HepG2 (cell line): Measurements from ENCODE around the gene KSR1. TPM values are rescaled to one million over a fixed set of nuclear protein-coding genes. Genes with fewer than 3 reads are reported as not detected.

ENCODE experiments used
- REXO4 ChIP-seq: sonication (generic); formaldehyde crosslinking; IDR thresholded peaks from 2 replicates; pipeline ENCODE4 v1.8.0; 2022; ENCODE audit warnings: missing genetic modification reagents, mild to moderate bottlenecking, borderline replicate concordance
- RFX1 ChIP-seq: fragments of 450-650 bp; IDR thresholded peaks from 2 replicates; pipeline ENCODE4 v1.6.1; 2017
- YY1 ChIP-seq: IDR thresholded peaks from 2 replicates; pipeline ENCODE4 v1.6.1; 2011; ENCODE audit warnings: low read length, low read depth, moderate library complexity, mild to moderate bottlenecking; ENCODE audit not compliant: insufficient read depth, insufficient replicate concordance
- ZBTB4 ChIP-seq: sonication (generic); formaldehyde crosslinking; IDR thresholded peaks from 2 replicates; pipeline ENCODE4 v1.4.0; 2020; ENCODE audit warnings: missing genetic modification reagents, mild to moderate bottlenecking, borderline replicate concordance
- ZNF687 ChIP-seq: sonication (generic); formaldehyde crosslinking; IDR thresholded peaks from 2 replicates; pipeline ENCODE4 v1.5.1; 2020; ENCODE audit warnings: mild to moderate bottlenecking, missing genetic modification reagents, moderate library complexity
- polyA plus RNA-seq, 8 experiments: library from polyadenylated mRNA; depleted of rRNA in 3 of 8; stranded (reverse) in 7 of 8; unstranded in 1 of 8; fragments of >200 nt; fragmentation: Illumina TruSeq in 4 of 8; extraction: Trizol in 4 of 8; gene quantifications; 2 replicates each; pipeline versions ENCODE4 v1.2.1 to v1.2.3, GENCODE V29; 2011 to 2016; ENCODE audit warnings: low read depth in 4 of 8, missing spikeins in 1 of 8, mixed read lengths in 1 of 8; ENCODE audit not compliant: insufficient read depth in 1 of 8
- total RNA-seq, 5 experiments: library from RNA; depleted of rRNA; stranded (reverse); fragments of >200 nt; fragmentation: Illumina TruSeq; extraction: Trizol; gene quantifications; 2 replicates each; pipeline ENCODE4 v1.2.3, GENCODE V29; 2016; ENCODE audit warnings: low read depth in 1 of 5

Gene KSR1
- total and polyA plus RNA-seq, 2 of the 13 experiments (the other 11 are each of a cell fraction or from before 2014, with no cell fraction given): 10.1 to 16.6 TPM

- TF ChIP-seq ZNF687 (CRISPR knock-in tag): peak; percentile 31; the same call in 1 of the 2 replicates
- no peak for TF ChIP-seq REXO4 (CRISPR knock-in tag)
- no peak for TF ChIP-seq ZBTB4 (CRISPR knock-in tag)
- TF ChIP-seq YY1: peak; percentile 30
- no peak for TF ChIP-seq RFX1
Measured at GRCh38 chr17:27602721-27603420, 146.6 kb downstream of the KSR1 start (continued).
